ENCODE results near the gene TWF2. TPM values are rescaled to one million over a fixed set of nuclear protein-coding genes. Genes with fewer than 3 reads are reported as not detected.

The TWF2 gene
- total RNA-seq, 1 donor from 2014 or later: 132 TPM

GRCh38 chr3:52223449-52224408 is 15.2 kb downstream of the TWF2 start:
- DNase-seq (ENCODE audit: low read depth in 2 of 2): no peak

DNA sequence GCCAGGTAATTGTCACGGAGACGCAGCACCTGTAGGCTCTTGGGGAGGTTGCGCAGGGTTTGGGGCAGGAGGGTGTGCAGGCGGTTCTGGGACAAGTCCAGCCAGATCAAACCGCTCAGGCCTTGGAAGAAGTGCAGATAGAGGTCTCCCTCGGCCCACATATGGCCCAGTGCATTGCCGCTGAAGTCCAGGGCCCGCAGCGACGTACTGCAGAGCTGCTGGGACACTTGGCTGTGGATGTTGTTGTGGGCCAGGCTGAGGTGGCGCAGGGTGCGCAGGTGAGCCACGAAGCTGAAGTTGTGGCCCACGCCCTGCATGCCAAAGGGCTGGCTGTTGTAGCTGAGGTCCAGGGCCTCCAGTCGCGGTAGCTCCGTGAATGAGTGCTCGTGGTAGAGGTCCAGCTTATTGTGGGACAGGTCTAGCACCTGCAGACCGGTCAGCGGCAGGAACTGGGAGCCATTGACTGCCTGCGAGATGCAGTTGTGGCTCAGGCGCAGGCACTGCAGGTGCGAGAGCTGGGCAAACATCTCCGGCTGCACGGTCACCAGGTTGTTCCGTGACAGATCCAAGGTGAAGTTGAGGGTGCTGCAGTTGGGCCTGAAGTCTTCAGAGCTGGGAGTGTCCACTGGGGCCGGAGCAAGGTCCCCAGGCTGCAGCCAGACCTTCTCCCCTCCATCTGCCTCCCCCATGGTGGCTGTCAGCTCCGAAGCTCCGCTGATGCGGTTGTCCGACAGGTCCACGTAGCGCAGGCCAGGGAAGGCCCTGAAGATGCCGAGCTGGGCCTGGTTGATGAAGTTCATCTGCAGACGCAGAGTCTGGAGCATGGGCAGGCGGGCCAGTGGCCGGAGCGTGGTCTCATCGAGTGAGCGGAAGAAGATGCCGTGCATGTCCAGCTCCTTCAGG is 16.4 kb downstream of the TWF2 start:
- no peak for DNase-seq (ENCODE audit: low read depth in 2 of 2)

- peak in 1 of 2 donors; percentile 21 for DNase-seq (ENCODE audit: low read depth in 2 of 2)
Observed at GRCh38 chr3:52221563-52222318, 17.2 kb downstream of the TWF2 start.

GRCh38 chr3:52221141-52221562 is 17.8 kb downstream of the TWF2 start:
- DNase-seq (ENCODE audit: low read depth in 2 of 2): no peak

GRCh38 chr3:52220380-52221026 is 18.5 kb downstream of the TWF2 start:
- peak; percentile 52 to 69 for DNase-seq (ENCODE audit: low read depth in 2 of 2)

- DNase-seq (ENCODE audit: low read depth in 2 of 2): peak; percentile 64 to 83
Observed at GRCh38 chr3:52218937-52219650, 19.9 kb downstream of the TWF2 start.

- peak in 1 of 2 donors; percentile 38 for DNase-seq (ENCODE audit: low read depth in 2 of 2)
Observed at GRCh38 chr3:52218454-52218853, 20.5 kb downstream of the TWF2 start.

- DNase-seq (ENCODE audit: low read depth in 2 of 2): peak in 1 of 2 donors; percentile 24
Observed at GRCh38 chr3:52218026-52218425, 20.9 kb downstream of the TWF2 start.

DNA sequence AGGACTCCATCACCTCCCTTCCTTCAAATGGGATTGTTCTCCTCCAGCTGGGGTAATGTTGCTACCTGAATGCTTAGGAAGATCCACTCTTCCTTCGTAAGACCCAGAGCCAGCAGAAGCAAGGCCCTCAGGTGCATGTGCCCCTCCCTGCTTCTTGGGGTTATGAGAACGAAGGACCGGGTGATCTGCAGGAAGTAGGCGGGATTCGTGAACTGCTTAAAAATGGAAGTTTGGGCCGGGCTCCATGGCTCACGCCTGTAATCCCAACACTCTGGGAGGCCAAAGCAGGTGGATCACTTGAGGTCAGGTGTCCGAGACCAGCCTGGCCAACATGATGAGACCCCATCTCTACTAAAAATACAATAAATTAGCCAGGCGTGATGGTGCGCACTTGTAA is 21.6 kb downstream of the TWF2 start:
- no peak for DNase-seq (ENCODE audit: low read depth in 2 of 2)

DNA sequence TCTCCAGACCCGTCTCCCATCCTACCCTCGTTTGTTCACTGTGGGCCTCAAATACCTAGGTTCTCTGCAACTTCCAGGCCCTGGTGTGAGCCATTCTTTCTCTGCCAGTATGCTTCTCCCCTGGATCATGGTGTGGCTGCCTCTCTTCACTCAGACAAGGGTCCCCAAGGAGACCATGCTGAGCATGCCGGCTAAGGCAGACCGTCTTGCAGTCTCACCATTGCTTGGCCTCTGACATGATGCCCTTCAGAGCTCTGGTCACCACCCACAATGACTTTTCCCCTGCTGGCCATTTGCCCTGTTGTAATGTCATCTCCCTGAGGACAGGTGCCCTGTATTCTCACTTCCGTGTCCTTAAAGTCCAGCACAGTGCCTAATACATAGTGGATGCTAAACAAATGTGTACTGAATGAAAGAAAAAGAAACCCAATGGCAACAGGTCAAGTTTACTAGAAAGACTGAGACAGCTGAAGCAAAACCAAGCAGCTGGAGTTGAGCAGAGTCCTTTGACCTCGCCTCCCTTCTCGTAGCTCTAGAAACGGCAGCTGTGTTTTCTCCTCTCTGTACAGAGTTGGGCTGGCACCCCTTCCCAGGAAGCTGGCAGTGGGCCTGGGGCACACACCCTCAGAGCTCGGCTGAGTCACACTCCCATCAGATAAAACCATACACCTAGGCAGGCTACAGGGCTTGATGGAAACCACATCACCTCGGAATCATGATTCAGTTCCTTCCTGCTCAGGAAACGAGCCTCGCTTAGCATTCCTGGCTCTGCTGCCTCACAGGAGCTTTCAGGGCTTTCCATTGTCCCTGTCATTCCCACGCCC is 22.2 kb downstream of the TWF2 start:
- peak; percentile 96 to 98 for DNase-seq (ENCODE audit: low read depth in 2 of 2)

DNA sequence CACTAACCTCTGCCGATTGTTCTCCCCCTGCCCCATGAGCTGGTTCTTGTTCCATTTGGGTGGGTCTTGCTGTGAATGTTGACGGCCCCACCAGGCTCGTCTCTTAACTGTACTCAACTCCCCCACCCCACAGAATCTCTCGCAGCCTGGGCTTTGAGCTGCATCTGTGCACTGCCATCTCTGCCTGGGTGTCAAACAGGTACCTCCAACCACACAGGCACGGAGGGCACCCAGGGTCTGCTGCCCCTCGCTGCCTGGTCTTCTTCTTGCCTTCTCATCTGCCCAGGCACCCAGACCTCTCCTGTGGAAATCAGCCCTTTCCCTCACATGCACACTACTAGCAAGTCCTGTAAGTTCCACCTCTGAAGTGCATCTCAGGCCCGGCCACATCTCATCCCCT is 23.6 kb downstream of the TWF2 start:
- DNase-seq (ENCODE audit: low read depth in 2 of 2): no peak

GRCh38 chr3:52213901-52214300 is 25.1 kb downstream of the TWF2 start:
- DNase-seq (ENCODE audit: low read depth in 2 of 2): no peak

DNA sequence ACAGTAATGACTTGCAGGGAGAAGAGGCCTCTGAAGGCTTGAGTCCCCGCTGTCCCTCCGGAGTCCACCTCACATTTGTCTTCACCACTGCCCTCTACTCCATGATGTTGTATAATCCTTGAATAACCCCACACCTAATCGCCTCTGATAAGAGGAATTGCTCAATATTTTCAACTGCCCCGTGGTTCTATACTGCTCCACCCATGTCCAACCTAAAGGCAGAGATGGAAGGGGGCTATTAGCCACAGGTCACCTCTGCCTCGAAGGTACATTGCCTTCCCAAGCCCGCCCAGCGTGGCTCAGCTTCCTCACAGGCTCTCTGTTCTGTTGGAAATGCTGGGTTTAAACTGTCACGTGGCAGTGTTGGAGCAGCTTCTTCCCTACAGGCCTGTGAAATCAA is 26.0 kb downstream of the TWF2 start:
- no peak for DNase-seq (ENCODE audit: low read depth in 2 of 2)

DNA sequence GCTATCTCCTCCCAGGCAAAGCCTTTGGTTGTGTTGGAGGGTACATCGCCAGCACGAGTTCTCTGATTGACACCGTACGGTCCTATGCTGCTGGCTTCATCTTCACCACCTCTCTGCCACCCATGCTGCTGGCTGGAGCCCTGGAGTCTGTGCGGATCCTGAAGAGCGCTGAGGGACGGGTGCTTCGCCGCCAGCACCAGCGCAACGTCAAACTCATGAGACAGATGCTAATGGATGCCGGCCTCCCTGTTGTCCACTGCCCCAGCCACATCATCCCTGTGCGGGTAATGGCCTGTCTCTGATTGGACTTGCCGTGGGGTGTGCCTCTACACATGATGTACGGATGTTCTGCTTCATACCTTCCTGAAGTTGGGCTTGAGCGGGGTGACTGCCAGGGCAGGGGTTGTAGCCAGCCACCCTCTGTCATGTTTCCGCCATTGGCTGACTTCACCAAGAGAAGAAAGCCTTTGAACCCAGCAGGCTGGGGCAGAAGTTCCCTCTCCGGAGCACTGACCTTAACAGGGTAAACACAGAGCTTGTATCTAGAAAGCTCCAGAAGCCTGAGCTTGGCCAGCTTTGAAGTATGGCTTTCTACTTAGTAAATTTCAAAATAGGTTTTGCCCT is 27.6 kb downstream of the TWF2 start:
- DNase-seq (ENCODE audit: low read depth in 2 of 2): no peak

DNA sequence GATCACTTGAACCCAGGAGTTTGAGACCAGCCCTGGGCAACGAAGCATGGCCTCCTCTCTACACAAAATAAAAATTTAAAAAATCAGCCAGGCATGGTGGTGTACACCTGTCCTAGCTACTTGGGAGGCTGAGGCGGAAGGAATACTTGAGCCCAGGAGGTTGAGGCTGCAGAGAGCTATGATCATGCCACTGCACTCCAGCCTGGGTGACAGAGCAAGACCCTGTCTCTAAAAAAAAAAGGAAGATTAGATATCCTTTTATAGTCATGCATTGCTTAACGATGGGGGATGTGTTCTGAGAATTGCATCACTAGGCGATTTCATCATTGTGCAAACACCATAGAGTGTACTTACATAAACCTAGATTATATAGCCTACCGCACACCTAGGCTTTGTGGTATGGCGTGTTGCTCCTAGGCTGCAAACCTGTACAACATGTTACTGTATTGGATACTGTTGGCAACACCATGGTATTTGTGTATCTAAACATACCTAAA is 28.4 kb downstream of the TWF2 start:
- no peak for DNase-seq (ENCODE audit: low read depth in 2 of 2)

GRCh38 chr3:52210037-52210436 is 28.9 kb downstream of the TWF2 start:
- no peak for DNase-seq (ENCODE audit: low read depth in 2 of 2)

- DNase-seq (ENCODE audit: low read depth in 2 of 2): no peak
Observed at GRCh38 chr3:52208556-52208955, 30.4 kb downstream of the TWF2 start.

DNA sequence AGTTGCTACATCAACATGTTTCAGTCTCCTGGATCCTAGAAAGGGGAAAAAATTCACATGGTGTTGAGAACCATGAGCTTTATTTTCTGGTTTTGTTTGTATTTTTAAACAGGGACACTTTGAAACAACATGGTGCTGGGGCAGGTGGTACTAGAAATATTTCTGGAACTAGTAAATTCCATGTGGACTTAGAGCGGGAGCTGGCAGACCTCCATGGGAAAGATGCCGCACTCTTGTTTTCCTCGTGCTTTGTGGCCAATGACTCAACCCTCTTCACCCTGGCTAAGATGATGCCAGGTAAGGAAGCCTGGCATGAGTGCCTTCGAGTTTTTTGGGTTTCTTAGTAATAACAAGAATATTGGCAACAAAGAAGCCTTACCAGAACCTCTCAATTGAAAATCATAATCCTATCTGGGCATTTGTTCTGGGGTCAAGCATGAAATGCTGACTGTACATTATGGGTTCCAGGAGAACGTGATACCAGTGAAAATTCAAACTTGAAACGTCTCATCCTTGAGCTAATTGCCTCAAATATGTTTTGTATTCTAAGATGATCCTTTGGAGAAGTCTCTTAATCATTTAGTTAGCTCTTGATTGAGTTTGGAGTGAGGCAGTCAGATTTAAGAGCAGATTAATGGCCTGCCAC is 33.1 kb downstream of the TWF2 start:
- no peak for DNase-seq (ENCODE audit: low read depth in 2 of 2)

Measured in dermis microvascular lymphatic vessel endothelial cell (primary cell).